ENCODE measurements around the gene ZNF628.

The ZNF628 gene

GRCh38 chr19:55497763-55498162 lies 21.3 kb downstream of the ZNF628 start:
- no peak for DNase-seq (ENCODE audit: low read depth)

GRCh38 chr19:55498246-55498840 lies 21.9 kb downstream of the ZNF628 start:
- no peak for DNase-seq (ENCODE audit: low read depth)

DNA sequence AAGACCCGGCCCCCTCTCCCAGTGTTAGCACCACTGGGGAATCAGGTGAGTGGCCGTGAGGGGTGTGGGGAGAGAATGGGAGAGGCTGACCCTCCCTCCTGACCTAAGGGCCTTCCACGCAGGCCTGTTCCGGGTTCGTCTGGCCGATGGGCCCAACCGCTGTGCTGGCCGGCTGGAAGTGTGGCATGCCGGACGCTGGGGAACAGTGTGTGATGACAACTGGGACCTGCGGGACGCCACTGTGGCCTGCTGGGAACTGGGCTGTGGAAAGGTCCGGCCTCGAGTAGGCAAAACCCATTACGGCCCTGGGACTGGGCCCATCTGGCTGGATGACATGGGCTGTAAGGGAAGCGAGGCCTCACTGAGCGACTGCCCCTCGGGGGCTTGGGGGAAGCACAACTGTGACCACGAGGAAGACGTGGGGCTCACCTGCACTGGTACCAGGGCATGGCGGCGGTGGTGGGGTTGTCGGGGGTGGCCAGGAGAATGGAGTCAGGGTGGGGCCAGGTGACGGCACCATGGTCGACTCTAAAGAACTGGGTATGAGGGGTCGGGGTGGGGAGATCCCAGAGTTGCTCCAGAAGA lies 24.0 kb downstream of the ZNF628 start:
- DNase-seq (ENCODE audit: low read depth) = no peak

- no peak for DNase-seq (ENCODE audit: low read depth)
These were observed 26.0 kb downstream of the ZNF628 start for GRCh38 chr19:55502197-55502952.

DNA sequence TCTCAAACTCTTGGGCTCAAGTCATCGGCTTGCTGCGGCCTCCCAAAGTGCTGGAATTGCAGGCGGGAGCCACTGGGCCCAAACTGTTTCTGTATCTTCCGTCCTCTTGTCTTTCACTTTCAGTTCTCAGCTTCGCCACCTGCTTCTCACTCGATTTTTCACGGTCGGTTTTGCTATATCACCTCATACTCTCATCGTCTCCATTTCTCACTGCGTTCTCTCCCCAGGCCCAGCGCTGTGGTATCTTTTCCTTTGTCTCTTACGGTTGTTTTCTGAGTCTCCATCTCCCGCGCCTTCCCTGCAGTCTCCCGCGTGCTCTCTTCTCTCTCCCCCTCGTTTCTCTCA lies 26.7 kb downstream of the ZNF628 start:
- DNase-seq (ENCODE audit: low read depth) = no peak

DNA sequence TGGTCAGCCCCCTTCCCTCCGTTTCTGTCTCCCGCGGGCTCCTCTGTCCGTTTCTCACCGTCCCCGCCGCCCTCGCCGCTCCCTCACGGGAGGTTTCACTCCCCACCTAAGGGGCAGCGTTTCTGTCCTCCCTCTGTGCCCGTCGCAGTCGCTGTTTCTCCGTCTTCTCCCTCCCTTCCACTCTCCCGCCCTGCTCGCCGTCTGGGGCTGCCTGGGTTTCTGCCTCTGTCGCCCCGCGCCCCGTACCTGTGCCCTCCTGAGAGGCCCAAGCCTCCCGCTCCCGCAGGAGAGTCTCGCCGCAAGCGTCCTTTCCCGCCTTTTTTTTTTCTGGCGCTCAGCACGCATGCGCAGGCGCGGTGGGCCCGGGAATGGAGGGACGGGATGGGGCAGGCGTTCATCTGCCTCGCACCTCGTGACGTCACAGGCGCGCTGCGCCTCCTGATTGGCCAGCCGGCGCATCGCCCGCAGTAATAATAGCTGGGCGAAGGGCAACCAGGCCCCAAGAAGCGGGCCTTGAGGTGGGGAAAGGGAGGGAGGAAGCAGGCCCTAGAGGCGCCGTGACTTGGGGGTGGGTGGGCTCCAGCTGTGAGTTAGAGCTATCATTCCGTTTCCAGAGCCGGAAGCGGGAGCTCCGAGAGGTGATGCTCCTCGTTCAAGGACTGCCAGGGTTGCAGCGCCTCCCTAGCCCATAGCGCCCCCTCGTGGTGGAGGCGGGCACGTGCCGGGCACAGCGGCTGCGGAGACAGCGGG lies 27.3 kb downstream of the ZNF628 start:
- peak; percentile 89 for DNase-seq (ENCODE audit: low read depth)

DNA sequence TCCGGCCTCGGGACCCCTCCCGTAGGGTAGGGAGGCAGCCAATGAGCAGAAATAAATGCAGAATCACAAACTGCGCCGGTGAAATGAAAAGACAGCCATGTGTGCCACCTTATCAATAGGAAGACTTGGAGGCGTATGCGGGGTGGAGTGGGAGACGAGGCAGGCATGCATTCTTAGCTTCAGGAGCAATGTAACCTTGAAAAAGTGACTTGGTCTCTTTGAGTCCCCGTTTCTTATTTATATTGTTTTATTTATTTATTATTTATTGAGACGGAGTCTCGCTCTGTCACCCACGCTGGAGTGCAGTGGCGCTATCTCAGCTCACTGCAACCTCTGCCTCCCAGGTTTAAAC lies 27.8 kb downstream of the ZNF628 start:
- no peak for DNase-seq (ENCODE audit: low read depth)

DNA sequence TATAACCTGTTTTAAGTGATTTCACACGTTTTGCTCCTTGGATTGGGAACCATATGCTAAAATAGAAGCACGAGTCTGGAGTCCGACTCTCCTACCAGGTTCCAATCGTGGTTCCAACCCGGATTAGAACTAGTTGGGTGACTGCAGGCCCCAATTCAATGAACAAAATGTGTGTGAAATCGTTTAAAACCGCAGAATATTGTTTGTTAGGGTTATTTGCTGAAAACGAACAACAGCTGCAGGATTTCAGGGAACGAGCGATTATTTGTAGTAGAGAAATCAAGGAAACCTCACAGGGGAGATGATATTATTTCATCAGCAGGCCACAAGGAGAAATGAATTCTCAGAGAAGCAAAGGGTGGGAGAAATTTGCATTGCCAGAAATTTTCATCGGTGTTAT lies 28.6 kb downstream of the ZNF628 start:
- no peak for DNase-seq (ENCODE audit: low read depth)

- DNase-seq (ENCODE audit: low read depth) = no peak
These were observed 31.7 kb downstream of the ZNF628 start for GRCh38 chr19:55508120-55508519.

- DNase-seq (ENCODE audit: low read depth) = peak; percentile 87
These were observed 40.6 kb downstream of the ZNF628 start for GRCh38 chr19:55516878-55517620.

DNA sequence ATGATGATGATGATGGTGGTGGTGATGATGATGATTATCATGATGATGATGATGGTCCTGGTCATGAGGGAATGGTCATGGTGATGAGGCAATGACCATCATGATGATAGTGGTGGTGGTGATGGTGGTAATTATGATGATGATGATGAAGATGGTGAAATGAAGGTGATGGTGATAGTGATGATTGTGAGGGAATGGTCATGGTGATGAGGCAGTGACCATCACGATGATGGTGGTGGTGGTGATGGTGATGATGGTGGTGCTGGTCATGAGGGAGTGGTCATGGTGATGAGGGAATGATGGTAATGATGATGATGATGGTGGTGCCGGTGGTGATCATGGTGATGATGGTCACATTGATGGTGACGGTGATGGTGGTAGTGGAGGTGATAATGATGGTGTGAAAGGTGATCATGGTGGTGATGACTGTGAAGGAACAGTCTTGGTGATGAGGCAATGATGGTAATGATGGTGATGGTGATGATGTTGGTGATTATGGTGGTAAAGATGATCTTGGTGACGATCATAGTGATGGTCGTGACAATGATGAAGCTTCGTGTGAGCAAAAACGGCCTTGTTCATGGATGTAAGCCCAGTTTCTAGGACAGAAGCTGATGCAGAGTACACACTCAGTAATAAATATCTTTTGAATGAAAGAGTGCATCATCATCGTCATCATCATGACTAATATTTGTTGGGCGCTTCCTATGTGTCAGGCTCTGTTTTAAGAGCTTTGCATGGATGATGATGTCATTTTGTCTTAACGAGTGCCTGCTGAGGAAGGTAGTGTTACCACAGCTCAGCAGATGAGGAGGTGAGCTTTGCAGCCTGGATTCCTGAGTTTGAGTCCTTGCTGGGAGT lies 43.3 kb downstream of the ZNF628 start:
- DNase-seq (ENCODE audit: low read depth) = no peak

DNA sequence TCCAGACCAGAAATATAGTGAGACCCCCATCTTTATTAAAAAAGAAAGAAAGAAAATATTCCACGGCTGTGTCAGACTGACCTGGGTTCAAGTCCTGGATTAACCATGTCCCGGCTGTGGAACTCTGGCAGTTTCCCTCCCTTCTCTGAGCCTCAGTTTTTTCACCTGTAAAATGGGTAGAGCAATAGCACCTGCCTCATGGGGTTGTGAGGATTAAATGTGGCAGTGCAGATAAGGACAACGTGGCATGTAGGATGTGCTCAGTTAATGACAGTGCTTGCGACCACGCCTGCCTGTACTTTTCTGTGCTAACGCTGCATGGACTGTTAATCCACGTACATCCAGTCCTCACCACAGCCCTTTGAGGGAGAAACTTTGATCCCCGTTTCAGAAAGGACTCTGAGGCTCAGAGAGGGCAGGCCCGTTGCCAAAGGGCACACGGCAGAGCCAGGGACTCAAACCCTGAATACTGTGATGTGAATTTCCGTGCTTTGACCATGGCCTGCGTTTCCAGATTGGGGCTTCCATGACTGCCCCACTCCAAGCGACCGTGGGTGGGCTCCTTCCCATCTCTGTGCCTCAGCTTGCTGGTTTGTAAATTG lies 44.4 kb downstream of the ZNF628 start:
- no peak for DNase-seq (ENCODE audit: low read depth)

DNA sequence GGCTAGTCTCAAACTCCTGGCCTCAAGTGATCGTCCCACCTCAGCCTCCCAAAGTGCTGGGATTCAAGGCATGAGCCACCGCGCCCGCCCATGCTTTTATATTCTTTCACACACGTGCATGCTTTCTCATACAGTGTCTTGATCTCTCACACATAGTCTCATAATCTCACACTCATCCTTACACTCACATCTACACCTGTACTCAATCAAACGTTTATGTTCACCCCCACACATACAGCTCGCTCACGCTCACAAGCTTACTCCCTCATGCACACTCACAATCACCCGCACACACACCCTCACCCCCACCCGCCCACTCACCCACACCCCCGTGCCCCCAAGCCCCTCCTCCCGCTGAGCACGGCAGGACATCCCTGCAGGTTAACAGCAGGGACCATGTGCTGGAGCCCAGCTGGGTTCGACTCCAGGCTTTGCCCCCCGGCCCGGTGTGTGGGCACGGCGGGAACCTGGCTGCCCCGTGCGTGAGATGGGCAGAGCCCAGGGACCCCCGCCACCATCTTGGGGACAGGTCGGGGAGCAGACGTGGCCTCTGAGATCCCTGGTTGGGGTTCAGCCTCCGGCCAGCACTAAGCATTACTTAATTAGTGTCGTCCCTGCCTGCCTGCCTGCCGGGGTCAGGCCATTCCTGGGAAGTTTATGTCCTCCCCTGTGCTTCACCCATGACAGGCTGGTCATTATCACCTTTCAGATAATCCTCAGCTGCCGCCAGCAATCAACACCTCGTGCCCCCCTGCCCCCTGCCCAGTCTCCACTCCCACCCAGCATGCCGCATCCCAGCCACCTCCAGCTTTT lies 49.1 kb downstream of the ZNF628 start:
- no peak for DNase-seq (ENCODE audit: low read depth)

DNA sequence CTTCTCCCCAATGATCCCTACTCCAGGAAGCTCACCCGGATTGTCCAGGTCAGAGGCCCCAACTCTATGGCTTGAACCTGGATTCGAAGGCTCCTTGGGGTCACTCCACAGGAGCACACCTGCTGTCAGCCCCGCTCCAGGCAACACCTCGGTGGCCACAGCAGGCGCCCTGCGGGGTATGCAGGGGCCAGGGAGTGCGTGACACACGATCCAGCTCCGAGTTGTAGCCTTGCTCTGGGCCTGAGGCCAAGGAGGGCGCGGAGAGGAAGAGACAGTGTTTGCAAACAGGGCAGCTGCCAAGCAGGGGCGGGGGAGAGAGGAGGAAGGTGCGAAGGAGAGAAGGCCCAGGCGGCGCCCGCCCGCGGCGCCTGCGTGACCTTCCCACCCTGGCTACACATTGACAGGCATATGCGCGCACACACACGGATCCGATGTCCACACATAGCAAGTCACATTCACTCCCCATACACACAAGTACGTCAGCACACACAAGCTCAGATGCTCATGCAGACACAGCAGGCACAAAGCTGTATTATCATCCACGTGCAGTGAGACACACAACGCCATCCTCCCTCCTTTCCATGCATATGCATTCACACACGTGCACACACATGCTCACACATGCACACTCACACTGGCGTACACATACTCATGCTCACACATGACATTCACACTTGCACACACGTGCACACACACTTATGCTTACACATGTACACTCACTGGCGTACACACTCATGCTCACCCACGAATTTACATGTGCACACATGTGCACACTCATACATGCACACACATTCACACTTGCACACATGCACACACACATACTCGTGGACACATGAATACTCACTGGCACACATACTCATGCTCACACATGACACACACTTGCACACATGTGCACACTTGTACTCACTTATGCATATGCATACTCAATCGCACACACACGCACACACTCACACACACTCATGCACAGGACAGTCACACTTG lies 50.1 kb downstream of the ZNF628 start:
- no peak for DNase-seq (ENCODE audit: low read depth)

GRCh38 chr19:55527197-55528029 lies 51.0 kb downstream of the ZNF628 start:
- no peak for DNase-seq (ENCODE audit: low read depth)

DNA sequence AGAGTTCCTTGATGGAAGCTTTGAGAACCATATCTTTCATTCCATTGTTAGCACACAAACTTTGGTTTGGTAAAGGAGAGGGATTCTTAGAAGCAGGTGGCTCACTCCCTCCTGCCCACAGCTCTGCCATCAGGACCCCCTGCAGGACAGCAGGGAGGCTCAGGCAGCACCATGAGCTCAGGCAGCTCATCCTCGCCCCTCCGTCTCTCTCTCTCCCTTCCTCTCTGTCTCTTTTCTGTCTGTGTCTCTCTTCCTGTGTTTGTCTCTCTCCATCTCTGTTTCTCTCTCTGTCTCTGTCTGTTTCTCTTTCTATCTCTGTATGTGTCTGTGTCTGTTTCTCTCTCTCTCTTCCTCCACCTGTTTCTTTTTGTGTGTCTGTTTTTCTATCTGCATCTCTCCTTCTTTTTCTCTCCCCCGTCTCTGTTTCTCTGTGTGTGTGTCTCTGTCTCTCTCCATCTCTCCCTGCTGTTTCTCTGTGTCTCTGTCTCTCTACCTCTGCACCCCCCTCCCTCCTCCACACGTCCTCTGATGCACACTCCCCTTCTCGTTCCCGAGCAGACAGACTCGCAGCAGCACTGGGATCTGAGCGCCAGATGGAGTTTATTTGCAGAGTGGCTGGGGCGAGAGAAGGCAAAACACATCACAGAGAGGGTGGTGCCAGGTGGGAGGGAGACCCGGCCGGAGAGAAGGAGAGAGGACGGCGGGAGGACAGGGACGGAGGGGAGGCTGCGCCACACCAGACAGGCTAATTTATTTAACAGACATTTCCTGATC lies 51.8 kb downstream of the ZNF628 start:
- no peak for DNase-seq (ENCODE audit: low read depth)

DNA sequence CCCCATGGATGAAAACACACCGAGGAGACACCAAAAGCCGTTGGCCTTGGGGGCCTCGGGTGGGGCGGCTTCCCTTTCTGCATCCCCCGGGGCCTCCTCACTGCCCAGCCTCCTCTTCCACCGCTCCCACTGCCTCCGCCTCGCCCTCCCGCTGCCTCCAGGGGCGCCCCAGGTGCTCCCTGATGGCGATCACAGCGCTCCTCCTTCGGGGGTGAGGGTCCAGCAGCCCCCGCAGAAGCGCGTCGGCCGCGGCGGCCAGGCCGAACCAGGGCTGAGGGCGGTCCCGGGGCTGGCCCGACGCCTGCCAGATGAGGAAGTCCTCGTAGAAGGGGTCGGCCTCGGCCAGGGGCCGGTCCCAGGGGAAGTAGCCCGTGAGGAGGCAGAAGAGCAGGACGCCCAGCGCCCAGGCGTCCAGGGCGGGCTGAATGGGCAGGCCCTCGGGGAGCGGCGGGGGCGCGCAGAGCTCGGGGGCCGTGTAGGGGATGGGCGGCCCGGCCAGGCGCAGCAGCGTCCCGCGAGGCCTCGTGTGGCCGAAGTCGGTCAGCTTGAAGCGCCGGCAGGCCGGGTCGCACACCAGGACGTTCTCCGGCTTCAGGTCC lies 53.3 kb downstream of the ZNF628 start:
- no peak for DNase-seq (ENCODE audit: low read depth)
